GM18499 (cell line): ENCODE measurements around the gene MADCAM1.

Source experiments
- ATAC-seq: cut with Tn5 transposase; IDR thresholded peaks from one replicate; pipeline ENCODE4 v1.9.1; 2021; ENCODE audit warnings: moderate number of reproducible peaks; ENCODE audit not compliant: insufficient read depth, unreplicated experiment

MADCAM1 gene

GRCh38 chr19:485583-486236 is 10.6 kb upstream of the MADCAM1 start:
- no peak for ATAC-seq

- ATAC-seq: no peak
These were observed 7.5 kb upstream of the MADCAM1 start for GRCh38 chr19:488505-489417.

DNA sequence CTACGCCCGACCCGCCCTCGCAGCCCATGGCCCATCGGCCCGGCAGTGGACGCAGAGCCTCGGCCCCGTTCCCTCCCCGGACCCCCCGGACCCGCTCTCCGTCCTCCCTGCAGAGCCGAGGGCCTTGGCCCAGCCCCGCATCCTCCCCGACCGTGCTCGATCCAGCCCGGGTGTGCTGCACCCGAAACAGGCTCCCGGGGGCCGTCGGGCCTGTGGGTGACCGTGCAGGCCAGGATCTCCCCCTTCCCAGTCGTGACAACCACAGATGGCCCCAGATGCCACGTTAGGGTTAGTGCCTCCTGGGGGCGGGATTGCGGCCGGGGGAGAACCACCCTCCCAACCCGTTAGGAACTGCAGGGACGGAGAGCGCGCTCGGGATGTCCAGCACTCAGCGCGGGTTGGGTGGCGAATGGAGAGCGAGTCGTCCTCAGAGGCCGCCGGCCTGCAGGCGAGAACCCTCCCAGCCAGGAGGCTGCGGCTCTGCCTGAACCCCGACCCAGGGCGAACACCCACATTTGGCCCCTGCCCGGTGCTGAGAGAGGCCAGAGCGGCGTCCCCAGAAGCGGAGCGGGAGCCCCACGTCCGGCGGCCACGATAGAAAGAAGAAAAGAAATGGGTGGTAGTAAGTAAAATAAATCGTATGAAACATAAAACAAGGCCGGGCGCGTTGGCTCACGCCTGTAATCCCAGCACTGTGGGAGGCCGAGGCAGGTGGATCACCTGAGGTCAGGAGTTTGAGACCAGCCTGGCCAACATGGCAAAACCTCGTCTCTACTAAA is 6.7 kb upstream of the MADCAM1 start:
- no peak for ATAC-seq

GRCh38 chr19:491146-491741 is 5.0 kb upstream of the MADCAM1 start:
- ATAC-seq: no peak

DNA sequence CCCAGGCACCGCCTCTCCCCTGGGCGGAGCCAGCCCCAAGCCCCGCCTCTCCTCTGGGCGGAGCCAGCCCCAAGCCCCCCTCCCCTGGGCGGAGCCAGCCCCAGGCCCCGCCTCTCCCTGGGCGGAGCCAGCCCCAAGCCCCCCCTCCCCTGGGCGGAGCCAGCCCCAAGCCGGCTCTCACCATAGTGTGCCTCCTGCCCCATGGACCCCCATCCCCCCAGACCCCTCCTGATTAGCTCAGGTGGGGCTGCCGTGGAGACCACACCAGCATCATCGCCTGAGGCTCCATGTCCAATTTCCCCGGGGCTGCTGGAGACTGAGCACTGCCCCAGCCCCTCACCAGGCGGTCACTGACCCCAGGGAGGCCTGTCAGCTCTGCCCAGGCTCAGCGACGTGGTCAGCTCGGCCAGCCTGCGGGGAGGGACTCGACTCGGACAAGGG is 4.2 kb upstream of the MADCAM1 start:
- ATAC-seq: no peak

GRCh38 chr19:493391-494170 is 2.7 kb upstream of the MADCAM1 start:
- ATAC-seq: no peak

GRCh38 chr19:494171-495080 is 1.9 kb upstream of the MADCAM1 start:
- no peak for ATAC-seq

GRCh38 chr19:495081-495401 is 1.2 kb upstream of the MADCAM1 start:
- ATAC-seq: no peak

DNA sequence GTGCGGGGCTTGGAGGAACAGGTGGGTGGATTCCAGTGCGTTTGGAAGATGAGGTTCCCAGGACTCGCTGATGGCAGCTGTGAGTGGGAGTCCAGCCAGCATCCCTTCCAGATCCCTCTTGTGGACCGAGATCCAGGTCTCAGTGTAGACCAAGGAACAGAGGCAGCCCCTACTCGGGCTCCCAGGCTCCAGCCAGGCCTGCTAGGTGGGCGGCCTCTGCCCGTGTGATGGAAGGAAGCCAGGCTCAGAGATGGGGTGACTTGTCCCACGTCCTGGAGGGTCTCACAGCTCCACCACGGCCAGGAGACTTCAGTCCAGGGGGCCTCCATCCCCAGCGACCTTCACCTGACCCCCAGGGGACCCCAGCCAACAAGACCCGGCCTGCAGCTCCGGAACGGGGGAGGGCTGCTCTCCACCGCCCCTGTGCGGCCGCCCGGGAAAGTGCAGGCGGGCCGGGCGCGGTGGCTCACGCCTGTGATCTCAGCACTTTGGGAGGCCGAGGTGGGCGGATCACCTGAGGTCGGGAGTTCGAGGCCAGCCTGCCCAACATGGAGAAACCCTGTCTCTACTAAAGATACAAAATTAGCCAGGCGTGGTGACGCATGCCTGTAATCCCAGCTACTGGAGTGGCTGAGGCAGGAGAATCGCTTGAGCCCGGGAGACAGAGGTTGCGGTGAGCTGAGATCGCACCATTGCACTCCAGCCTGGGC is 729 bp upstream of the MADCAM1 start:
- ATAC-seq: no peak

- ATAC-seq: no peak
These were observed 700 bp downstream of the MADCAM1 start for GRCh38 chr19:496986-497385.

DNA sequence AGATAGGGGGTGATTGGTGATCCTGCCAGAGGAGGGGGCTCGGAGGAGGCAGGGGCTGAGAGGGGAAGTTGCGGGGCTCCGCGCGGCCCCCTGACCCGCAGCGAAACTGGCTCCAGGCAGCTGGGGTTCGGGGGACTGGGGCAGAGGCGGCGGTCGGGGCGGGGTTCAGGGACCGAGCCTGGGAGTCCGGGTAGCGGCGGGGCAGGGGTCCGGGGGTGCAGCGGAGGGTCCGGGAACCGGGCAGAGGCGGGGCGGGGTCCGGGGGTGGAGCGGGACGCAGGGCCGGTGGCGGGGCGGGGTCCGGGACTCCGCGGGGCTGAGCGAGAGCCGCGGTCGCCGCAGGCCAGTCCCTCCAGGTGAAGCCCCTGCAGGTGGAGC is 1.2 kb downstream of the MADCAM1 start:
- no peak for ATAC-seq

- ATAC-seq: no peak
These were observed 1.7 kb downstream of the MADCAM1 start for GRCh38 chr19:497869-498510.

DNA sequence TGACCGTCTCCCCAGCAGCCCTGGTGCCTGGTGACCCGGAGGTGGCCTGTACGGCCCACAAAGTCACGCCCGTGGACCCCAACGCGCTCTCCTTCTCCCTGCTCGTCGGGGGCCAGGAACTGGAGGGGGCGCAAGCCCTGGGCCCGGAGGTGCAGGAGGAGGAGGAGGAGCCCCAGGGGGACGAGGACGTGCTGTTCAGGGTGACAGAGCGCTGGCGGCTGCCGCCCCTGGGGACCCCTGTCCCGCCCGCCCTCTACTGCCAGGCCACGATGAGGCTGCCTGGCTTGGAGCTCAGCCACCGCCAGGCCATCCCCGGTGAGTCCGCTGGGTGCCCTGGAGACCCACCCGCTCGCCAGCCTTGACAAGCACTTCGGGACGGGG is 2.2 kb downstream of the MADCAM1 start:
- no peak for ATAC-seq

DNA sequence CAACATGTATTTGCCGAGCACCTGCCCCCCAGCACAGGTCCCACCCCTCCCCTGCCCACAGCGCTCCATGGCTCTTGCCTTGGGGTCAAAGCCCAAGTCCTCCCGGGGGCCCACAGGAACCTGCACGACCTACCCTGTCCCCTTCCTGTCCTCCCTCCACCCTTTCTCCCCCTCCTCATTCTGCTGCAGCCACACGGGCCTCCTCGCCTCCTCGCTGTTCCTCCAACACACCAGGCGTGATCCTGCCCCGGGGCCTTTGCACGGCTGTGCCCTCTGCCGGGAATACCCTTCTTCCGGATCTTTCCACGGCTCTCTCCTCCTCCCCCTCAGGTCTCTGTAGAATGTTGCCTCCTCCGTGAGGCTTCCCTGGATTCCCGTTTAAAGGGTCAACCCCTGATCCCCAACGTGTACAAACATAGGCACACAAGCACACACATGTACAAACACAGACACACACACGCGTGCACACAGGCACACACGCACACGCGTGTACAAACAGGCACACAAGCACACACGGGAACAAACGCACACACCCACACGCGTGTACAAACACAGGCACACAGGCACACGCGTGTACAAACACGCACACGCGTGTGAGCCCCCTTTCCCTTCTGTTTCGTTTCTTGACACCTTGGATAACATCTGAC is 2.8 kb downstream of the MADCAM1 start:
- no peak for ATAC-seq

GRCh38 chr19:501646-502045 is 5.4 kb downstream of the MADCAM1 start:
- no peak for ATAC-seq

GRCh38 chr19:504616-505015 is 8.3 kb downstream of the MADCAM1 start:
- ATAC-seq: no peak
